Measurements from ENCODE around the gene GPBP1L1. TPM values are rescaled to one million over a fixed set of nuclear protein-coding genes. Genes with fewer than 3 reads are reported as not detected.

Gene GPBP1L1
- total and polyA plus RNA-seq, 4 experiments from 2014 or later = 88.8 to 187 (median 161) TPM

- no peak for DNase-seq
- H3K4me1 ChIP-seq (ENCODE audit: insufficient read depth, low read length) = peaks cover 60% of the 10 kb centered on the region
- Mint-ChIP-seq H3K9me3 (peaks cover 0 to 1% (median 0%) of the 10 kb centered on the region in 8 donors), H3K4me3 (peak overlapping the region in 1 of 8 donors; percentile 8), H3K36me3 (peaks cover 11 to 29% of the 10 kb centered on the region in 2 donors), H3K27ac (peak overlapping the region in 6 of 7 donors; percentile 15 to 59 (median 28)), H3K27me3 (no peaks in the 10 kb centered on the region), H3K4me1 (peaks cover 44 to 79% (median 62%) of the 10 kb centered on the region in 4 donors)
- H3K27ac ChIP-seq (ENCODE audit: low read depth, low read length) = no peak overlapping the region
- no peaks in the 10 kb centered on the region for H3K27me3 ChIP-seq (ENCODE audit: insufficient read depth, low read length)
- H3K36me3 ChIP-seq (ENCODE audit: insufficient read depth, low read length) = peaks cover 5% of the 10 kb centered on the region
- H3K9me3 ChIP-seq (ENCODE audit: control insufficient read depth in 1 of 2, low read length in 2 of 2) = no peaks in the 10 kb centered on the region
- intact Hi-C loops (cut with micrococcal nuclease) = no loop called here
- no peak overlapping the region for H3K4me3 ChIP-seq (ENCODE audit: low read length in 2 of 2)
- POLR2A ChIA-PET (ENCODE audit: partially characterized antibody) = interaction anchor here (1.2 to 1.8 kb wide), 2 partner anchors 8 to 16 kb away, joined by 4 to 5 read pairs; no protein-coding TSS in a partner anchor
- CTCF ChIA-PET (ENCODE audit: partially characterized antibody) = no interaction called here
These were observed 16.3 kb downstream of the GPBP1L1 start for GRCh38 chr1:45669859-45670655.

- Mint-ChIP-seq H3K36me3 (peaks cover 7 to 24% of the 10 kb centered on the region in 2 donors), H3K9me3 (peaks cover 0 to 1% (median 0%) of the 10 kb centered on the region in 8 donors), H3K4me3 (no peak overlapping the region), H3K27me3 (no peaks in the 10 kb centered on the region), H3K27ac (no peak overlapping the region), H3K4me1 (peaks cover 42 to 72% (median 57%) of the 10 kb centered on the region in 4 donors)
- no peak for DNase-seq
- ChIA-PET CTCF (ENCODE audit: partially characterized antibody) (no interaction called here), POLR2A (ENCODE audit: partially characterized antibody) (interaction anchor here (1.8 kb wide), 1 partner anchor 9 kb away, joined by 4 read pairs; no protein-coding TSS in a partner anchor)
- no peaks in the 10 kb centered on the region for H3K9me3 ChIP-seq (ENCODE audit: control insufficient read depth in 1 of 2, low read length in 2 of 2)
- no peak overlapping the region for H3K27ac ChIP-seq (ENCODE audit: low read depth, low read length)
- no peak overlapping the region for H3K4me3 ChIP-seq (ENCODE audit: low read length in 2 of 2)
- H3K27me3 ChIP-seq (ENCODE audit: insufficient read depth, low read length) = no peaks in the 10 kb centered on the region
- intact Hi-C loops (cut with micrococcal nuclease) = no loop called here
- peaks cover 2% of the 10 kb centered on the region for H3K36me3 ChIP-seq (ENCODE audit: insufficient read depth, low read length)
- H3K4me1 ChIP-seq (ENCODE audit: insufficient read depth, low read length) = peaks cover 60% of the 10 kb centered on the region
These were observed 17.0 kb downstream of the GPBP1L1 start for GRCh38 chr1:45669379-45669778.

GRCh38 chr1:45668526-45668925, 17.8 kb downstream of the GPBP1L1 start:
- CTCF ChIA-PET (ENCODE audit: partially characterized antibody) = no interaction called here
- peaks cover 7 to 22% of the 10 kb centered on the region in 2 donors for H3K36me3 Mint-ChIP-seq
- peaks cover 0 to 1% (median 0%) of the 10 kb centered on the region in 8 donors for H3K9me3 Mint-ChIP-seq
- Histone ChIP-seq H3K4me3 (ENCODE audit: low read length in 2 of 2) (no peak overlapping the region), H3K27ac (ENCODE audit: low read depth, low read length) (no peak overlapping the region), H3K27me3 (ENCODE audit: insufficient read depth, low read length) (no peaks in the 10 kb centered on the region), H3K36me3 (ENCODE audit: insufficient read depth, low read length) (no peaks in the 10 kb centered on the region), H3K4me1 (ENCODE audit: insufficient read depth, low read length) (peaks cover 51% of the 10 kb centered on the region), H3K9me3 (ENCODE audit: control insufficient read depth in 1 of 2, low read length in 2 of 2) (no peaks in the 10 kb centered on the region)
- peaks cover 39 to 65% (median 52%) of the 10 kb centered on the region in 4 donors for H3K4me1 Mint-ChIP-seq
- no peak overlapping the region for H3K4me3 Mint-ChIP-seq
- no peak for DNase-seq
- no peaks in the 10 kb centered on the region for H3K27me3 Mint-ChIP-seq
- intact Hi-C loops (cut with micrococcal nuclease) = no loop called here
- no peak overlapping the region for H3K27ac Mint-ChIP-seq
- POLR2A ChIA-PET (ENCODE audit: partially characterized antibody) = interaction anchor here (0.9 to 1.8 kb wide), 2 partner anchors 10 to 17 kb away, joined by 4 read pairs; partner anchors contain the start of gene GPBP1L1

GRCh38 chr1:45667321-45668111, 18.8 kb downstream of the GPBP1L1 start:
- H3K4me1 ChIP-seq (ENCODE audit: insufficient read depth, low read length) = peaks cover 41% of the 10 kb centered on the region
- CTCF ChIA-PET (ENCODE audit: partially characterized antibody) = no interaction called here
- peaks cover 36 to 61% (median 51%) of the 10 kb centered on the region in 4 donors for H3K4me1 Mint-ChIP-seq
- H3K27ac Mint-ChIP-seq = peak overlapping the region in 4 of 7 donors; percentile 0 to 57 (median 34)
- no peaks in the 10 kb centered on the region for H3K9me3 ChIP-seq (ENCODE audit: control insufficient read depth in 1 of 2, low read length in 2 of 2)
- peak overlapping the region in 1 of 8 donors; percentile 24 for H3K4me3 Mint-ChIP-seq
- POLR2A ChIA-PET (ENCODE audit: partially characterized antibody) = no interaction called here
- H3K27me3 ChIP-seq (ENCODE audit: insufficient read depth, low read length) = no peaks in the 10 kb centered on the region
- no peaks in the 10 kb centered on the region for H3K27me3 Mint-ChIP-seq
- H3K27ac ChIP-seq (ENCODE audit: low read depth, low read length) = no peak overlapping the region
- H3K36me3 ChIP-seq (ENCODE audit: insufficient read depth, low read length) = no peaks in the 10 kb centered on the region
- peaks cover 7 to 21% of the 10 kb centered on the region in 2 donors for H3K36me3 Mint-ChIP-seq
- peaks cover 0 to 1% (median 0%) of the 10 kb centered on the region in 8 donors for H3K9me3 Mint-ChIP-seq
- intact Hi-C loops (cut with micrococcal nuclease) = no loop called here
- no peak for DNase-seq
- no peak overlapping the region for H3K4me3 ChIP-seq (ENCODE audit: low read length in 2 of 2)

- H3K4me3 ChIP-seq (ENCODE audit: low read length in 2 of 2) = no peak overlapping the region
- Mint-ChIP-seq H3K36me3 (peaks cover 7 to 21% of the 10 kb centered on the region in 2 donors), H3K27ac (no peak overlapping the region), H3K9me3 (peaks cover 0 to 1% (median 0%) of the 10 kb centered on the region in 8 donors), H3K27me3 (no peaks in the 10 kb centered on the region), H3K4me1 (peaks cover 34 to 61% (median 48%) of the 10 kb centered on the region in 4 donors), H3K4me3 (no peak overlapping the region)
- H3K27me3 ChIP-seq (ENCODE audit: insufficient read depth, low read length) = no peaks in the 10 kb centered on the region
- no peak for DNase-seq
- intact Hi-C loops (cut with micrococcal nuclease) = no loop called here
- peaks cover 36% of the 10 kb centered on the region for H3K4me1 ChIP-seq (ENCODE audit: insufficient read depth, low read length)
- H3K27ac ChIP-seq (ENCODE audit: low read depth, low read length) = no peak overlapping the region
- no peaks in the 10 kb centered on the region for H3K36me3 ChIP-seq (ENCODE audit: insufficient read depth, low read length)
- CTCF ChIA-PET (ENCODE audit: partially characterized antibody) = no interaction called here
- POLR2A ChIA-PET (ENCODE audit: partially characterized antibody) = no interaction called here
- no peaks in the 10 kb centered on the region for H3K9me3 ChIP-seq (ENCODE audit: control insufficient read depth in 1 of 2, low read length in 2 of 2)
These were observed 19.5 kb downstream of the GPBP1L1 start for GRCh38 chr1:45666836-45667235.

- ChIA-PET POLR2A (ENCODE audit: partially characterized antibody) (interaction anchor here (0.8 kb wide), 1 partner anchor 28 kb away, joined by 3 read pairs; no protein-coding TSS in a partner anchor), CTCF (ENCODE audit: partially characterized antibody) (no interaction called here)
- peaks cover 7 to 20% (median 11%) of the 10 kb centered on the region in 4 donors for H3K4me1 Mint-ChIP-seq
- Histone ChIP-seq H3K27me3 (ENCODE audit: insufficient read depth, low read length) (no peaks in the 10 kb centered on the region), H3K36me3 (ENCODE audit: insufficient read depth, low read length) (peaks cover 51% of the 10 kb centered on the region), H3K27ac (ENCODE audit: low read depth, low read length) (no peak overlapping the region), H3K4me3 (ENCODE audit: low read length in 2 of 2) (no peak overlapping the region), H3K9me3 (ENCODE audit: control insufficient read depth in 1 of 2, low read length in 2 of 2) (no peaks in the 10 kb centered on the region), H3K4me1 (ENCODE audit: insufficient read depth, low read length) (peaks cover 4% of the 10 kb centered on the region)
- no peak overlapping the region for H3K4me3 Mint-ChIP-seq
- peaks cover 35 to 61% of the 10 kb centered on the region in 2 donors for H3K36me3 Mint-ChIP-seq
- no peaks in the 10 kb centered on the region for H3K27me3 Mint-ChIP-seq
- DNase-seq = no peak
- intact Hi-C loops (cut with micrococcal nuclease) = no loop called here
- H3K27ac Mint-ChIP-seq = peak overlapping the region in 1 of 7 donors; percentile 31
- H3K9me3 Mint-ChIP-seq = no peaks in the 10 kb centered on the region
These were observed 26.0 kb downstream of the GPBP1L1 start for GRCh38 chr1:45660336-45660735.

- POLR2A ChIA-PET (ENCODE audit: partially characterized antibody) = no interaction called here
- Mint-ChIP-seq H3K9me3 (no peaks in the 10 kb centered on the region), H3K36me3 (peaks cover 40 to 72% of the 10 kb centered on the region in 2 donors), H3K4me1 (peaks cover 7 to 20% (median 8%) of the 10 kb centered on the region in 4 donors), H3K4me3 (no peak overlapping the region), H3K27me3 (no peaks in the 10 kb centered on the region), H3K27ac (no peak overlapping the region)
- no peaks in the 10 kb centered on the region for H3K4me1 ChIP-seq (ENCODE audit: insufficient read depth, low read length)
- intact Hi-C loops (cut with micrococcal nuclease) = no loop called here
- DNase-seq = no peak
- peaks cover 62% of the 10 kb centered on the region for H3K36me3 ChIP-seq (ENCODE audit: insufficient read depth, low read length)
- no peak overlapping the region for H3K27ac ChIP-seq (ENCODE audit: low read depth, low read length)
- no peaks in the 10 kb centered on the region for H3K9me3 ChIP-seq (ENCODE audit: control insufficient read depth in 1 of 2, low read length in 2 of 2)
- no peak overlapping the region for H3K4me3 ChIP-seq (ENCODE audit: low read length in 2 of 2)
- no peaks in the 10 kb centered on the region for H3K27me3 ChIP-seq (ENCODE audit: insufficient read depth, low read length)
- CTCF ChIA-PET (ENCODE audit: partially characterized antibody) = no interaction called here
These were observed 27.1 kb downstream of the GPBP1L1 start for GRCh38 chr1:45659222-45659621.
